Fibroblast of the aortic adventitia (primary cell): ENCODE data around the gene APPL2. TPM values are rescaled to one million over a fixed set of nuclear protein-coding genes. Genes with fewer than 3 reads are reported as not detected.

Experiments used
- DNase-seq: peaks from one replicate; pipeline ENCODE4 v3.0.0-alpha.2; 2010; ENCODE audit warnings: low read depth
- H3K4me3 ChIP-seq: 2 replicates; pipeline ENCODE4 v1.5.1; 2011; ENCODE audit warnings: low read depth, mild to moderate bottlenecking, control low read depth, low read length, moderate library complexity
- total RNA-seq: library from RNA; depleted of rRNA; stranded (reverse); fragments of >200 nt; gene quantifications from 2 replicates; pipeline ENCODE4 v1.2.3, GENCODE V29; 2012; ENCODE audit warnings: low replicate concordance
- TF ChIP-seq, protein P1 (sequence below): IDR thresholded peaks from 2 replicates; pipeline ENCODE4 v1.5.1; 2011; ENCODE audit warnings: mild to moderate bottlenecking, low read length, control low read depth, inconsistent platforms; ENCODE audit not compliant: insufficient read depth

The APPL2 gene
- total RNA-seq, 1 donor, result 48.5 TPM

DNA sequence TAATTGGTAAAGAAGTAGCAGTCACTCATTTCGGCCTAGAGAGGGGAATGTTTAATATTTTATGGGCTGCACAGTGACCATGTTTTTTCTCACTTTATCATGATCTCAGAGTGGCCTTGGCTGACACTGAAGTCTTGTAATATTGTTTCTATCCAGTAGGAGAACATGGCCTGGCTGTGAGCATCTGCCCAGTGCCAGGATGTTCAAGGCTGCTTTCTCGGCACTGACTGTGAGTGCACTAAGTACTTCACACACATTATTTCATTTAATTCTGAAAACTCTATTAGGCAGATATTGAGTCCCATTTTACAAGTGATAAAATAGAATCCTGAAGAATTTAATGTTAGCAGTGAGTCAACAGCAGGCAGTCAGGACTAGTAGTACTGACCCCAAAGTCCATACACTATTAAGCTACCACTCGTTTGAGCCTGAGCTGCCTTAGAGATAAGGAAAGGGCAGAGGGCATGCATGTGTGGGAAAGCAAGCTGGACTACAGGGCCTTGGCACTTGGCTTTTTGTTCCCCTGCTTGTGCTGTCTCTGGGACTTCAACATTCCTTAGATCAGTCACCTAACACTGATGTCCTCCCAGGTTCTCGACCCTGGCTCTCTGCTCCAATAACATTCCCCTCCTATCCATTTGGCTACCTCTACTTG, 42.2 kb upstream of the APPL2 start:
- TF ChIP-seq, protein P1, sequence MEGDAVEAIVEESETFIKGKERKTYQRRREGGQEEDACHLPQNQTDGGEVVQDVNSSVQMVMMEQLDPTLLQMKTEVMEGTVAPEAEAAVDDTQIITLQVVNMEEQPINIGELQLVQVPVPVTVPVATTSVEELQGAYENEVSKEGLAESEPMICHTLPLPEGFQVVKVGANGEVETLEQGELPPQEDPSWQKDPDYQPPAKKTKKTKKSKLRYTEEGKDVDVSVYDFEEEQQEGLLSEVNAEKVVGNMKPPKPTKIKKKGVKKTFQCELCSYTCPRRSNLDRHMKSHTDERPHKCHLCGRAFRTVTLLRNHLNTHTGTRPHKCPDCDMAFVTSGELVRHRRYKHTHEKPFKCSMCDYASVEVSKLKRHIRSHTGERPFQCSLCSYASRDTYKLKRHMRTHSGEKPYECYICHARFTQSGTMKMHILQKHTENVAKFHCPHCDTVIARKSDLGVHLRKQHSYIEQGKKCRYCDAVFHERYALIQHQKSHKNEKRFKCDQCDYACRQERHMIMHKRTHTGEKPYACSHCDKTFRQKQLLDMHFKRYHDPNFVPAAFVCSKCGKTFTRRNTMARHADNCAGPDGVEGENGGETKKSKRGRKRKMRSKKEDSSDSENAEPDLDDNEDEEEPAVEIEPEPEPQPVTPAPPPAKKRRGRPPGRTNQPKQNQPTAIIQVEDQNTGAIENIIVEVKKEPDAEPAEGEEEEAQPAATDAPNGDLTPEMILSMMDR, result peak; percentile 45
- peak; percentile 49 for DNase-seq
- H3K4me3 ChIP-seq, result no peak overlapping the region

DNA sequence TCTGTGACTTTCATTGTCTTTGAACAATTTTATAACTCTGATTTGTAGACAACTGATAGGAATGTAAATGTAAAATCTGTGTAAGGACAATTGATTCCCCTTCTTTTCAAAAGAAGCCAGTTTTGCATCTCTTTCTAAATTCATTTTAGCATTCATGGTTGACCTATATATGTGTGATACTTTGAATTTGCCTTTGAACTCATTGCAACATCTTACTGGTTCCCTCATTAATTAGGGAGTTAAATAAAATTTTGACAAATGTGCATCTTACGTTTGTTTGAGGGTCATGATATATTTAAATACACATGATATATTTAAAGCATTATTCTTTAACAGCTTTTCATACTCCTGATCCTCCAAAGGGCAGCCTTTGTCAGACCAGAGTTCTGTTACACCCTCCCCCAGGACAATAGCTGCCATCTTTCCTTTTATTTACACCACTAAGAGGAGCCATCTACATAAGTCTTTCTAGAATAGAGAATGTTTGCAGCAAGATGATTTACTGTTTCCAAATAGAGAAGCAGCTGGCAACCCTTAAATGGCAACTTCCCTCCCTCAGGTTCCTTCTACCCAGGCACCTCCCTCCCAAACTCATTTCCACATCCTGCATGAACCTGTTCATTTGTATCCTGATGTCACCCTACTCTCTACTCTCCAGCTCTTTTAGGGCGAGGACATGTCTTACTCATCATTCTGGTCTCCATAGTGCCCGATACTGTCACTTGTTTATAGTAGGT, 40.2 kb upstream of the APPL2 start:
- TF ChIP-seq, protein P1, result no peak
- no peak overlapping the region for H3K4me3 ChIP-seq
- no peak for DNase-seq

DNA sequence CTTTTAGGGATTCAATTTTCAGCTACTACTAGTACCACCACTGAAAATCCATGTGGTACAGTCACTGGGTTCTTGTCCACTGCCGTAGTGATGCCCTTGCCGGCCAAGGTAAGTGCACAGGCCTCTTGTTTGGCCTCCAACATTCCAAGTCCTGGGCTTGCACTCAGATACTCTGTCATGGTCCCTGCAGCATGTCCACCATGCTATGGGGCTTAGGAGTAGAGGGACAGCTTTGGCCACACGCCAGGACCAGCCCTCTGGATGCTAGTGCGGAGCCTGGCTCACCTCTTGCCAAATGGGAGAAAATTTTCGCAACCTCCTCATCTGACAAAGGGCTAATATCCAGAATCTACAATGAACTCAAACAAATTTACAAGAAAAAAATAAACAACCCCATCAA, 38.6 kb upstream of the APPL2 start:
- TF ChIP-seq, protein P1, result no peak
- DNase-seq, result no peak
- no peak overlapping the region for H3K4me3 ChIP-seq

DNA sequence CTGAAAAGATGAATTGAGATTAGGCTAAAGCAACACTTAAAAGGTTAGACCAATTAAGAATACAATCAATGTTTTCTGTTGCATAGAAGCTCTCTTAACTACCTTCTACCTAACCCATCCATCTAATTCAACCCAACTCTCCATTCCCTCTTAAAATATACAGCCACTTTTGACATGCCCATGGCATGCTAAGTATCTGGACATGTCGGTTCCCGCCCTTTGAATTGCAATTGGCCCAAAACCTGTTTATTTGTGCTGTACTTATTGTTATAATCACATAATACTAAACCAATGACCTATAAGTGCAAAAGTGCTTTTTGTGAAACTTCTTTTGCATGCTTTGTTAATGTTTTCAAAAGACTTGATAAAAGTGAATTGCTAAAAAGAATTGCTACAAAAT, 37.6 kb upstream of the APPL2 start:
- TF ChIP-seq, protein P1, result no peak
- H3K4me3 ChIP-seq, result no peak overlapping the region
- DNase-seq, result no peak

DNA sequence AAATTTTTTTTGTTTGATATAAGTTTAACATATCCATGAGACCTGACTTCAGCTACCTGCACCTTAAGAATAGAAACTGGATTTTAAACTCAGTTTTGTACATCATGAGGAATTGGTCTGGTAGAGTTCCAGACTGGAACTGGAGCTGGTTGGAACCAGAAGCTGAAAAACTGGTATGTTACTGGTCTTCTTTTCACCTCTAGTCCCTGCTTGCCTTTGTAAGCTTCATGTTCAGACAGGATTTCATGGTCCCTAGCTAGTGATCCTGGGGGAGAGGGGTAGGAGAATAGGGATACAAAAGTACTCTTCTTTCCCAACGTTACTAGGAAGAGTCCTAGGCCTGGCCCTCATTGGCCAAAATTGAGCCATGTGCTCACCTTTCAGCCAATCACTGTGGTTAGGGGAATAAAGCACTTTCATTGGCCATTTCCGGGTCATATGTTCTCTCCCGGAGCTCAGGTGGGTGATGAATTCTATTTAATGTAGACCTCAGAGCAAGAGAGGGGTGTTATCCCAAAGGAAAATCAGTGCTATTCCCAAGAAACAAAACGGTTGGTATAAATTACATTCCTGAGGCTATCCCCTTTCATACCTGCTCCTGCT, 36.9 kb upstream of the APPL2 start:
- no peak for DNase-seq
- no peak overlapping the region for H3K4me3 ChIP-seq
- TF ChIP-seq, protein P1, result no peak

DNA sequence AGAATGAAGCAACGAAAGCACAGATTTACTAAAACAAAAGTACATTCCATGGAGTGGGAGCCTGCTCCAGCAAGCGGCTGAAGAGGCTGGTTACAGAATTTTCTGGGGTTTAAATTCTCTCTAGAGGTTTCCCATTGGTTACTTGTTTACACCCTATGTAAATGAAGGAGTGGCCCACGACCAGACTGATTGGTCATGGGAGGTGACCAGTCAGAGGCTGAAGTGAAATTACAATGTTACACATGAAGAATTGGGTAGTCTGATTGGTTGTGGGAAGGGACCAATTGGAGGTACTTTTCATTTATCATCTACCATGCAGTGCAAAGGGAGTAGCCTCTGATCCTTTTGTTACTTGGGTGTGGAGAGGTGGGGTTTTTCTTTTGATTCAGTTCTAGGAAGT, 36.2 kb upstream of the APPL2 start:
- no peak for DNase-seq
- TF ChIP-seq, protein P1, result no peak
- H3K4me3 ChIP-seq, result no peak overlapping the region
